HG02840 (cell line): ENCODE data around the gene DBNL.

Experiments
- ATAC-seq: cut with Tn5 transposase; IDR thresholded peaks from one replicate; pipeline ENCODE4 v1.9.1; 2021; ENCODE audit warnings: mild to moderate bottlenecking, moderate library complexity, moderate number of reproducible peaks; ENCODE audit not compliant: unreplicated experiment, low FRiP score

DBNL gene

DNA sequence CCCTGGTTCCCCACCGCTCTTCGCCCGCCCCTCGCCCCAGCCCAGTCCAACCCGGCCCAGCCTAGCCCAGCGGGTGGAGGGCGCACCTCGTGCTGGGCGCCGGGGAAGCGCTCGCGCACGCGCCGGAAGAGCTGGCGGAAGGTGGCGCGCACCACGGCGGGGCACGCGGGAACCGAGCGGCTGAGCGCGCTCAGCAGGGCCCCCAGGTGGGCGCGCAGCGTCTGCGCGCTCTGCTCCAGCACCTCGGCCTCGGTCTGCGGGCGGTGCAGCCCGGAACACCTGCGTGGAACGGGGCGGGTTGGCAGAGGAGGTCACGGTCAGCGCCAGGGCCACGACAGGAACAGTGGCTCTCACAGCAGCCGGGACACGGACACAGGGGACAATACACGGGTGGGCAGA is 4.0 kb upstream of the DBNL start:
- peak; percentile 35 for ATAC-seq

DNA sequence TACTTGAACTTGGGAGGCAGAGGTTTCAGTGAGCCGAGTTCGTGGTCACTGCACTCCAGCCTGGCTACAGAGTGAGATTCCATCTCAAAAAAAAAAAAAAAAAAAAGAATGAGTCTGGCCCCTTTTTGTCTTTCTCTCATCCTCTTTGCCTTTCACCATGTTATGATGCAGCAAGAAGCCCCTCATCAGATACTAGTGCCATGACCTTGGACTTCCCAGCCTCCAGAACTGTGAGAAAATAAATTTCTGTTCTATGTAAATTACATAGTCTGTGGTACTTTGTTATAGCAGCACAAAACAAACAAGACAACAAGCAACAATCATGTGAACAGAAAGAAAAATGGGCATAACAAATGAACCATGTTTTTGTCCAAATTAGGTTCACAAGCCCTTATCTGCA is 2.3 kb upstream of the DBNL start:
- ATAC-seq = no peak

DNA sequence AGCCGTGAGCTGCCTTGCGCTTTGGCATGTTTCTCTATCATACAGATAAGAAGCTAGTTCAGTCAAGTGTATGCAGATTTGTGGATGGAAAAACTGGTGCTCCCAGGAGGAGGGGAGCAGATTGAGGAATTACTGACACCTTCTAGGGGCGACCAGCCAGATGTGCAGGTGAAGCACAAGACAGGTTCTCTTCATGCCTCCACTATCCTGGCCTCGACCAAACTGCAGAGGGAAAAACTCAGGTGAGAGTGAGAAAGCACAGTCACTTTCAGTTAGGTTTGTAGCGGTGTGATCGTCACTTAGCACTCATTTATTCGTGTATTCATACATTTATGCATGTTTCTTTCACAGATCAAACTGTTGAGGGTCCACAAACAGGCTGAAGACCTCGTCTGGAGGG is 600 bp upstream of the DBNL start:
- ATAC-seq = no peak

DNA sequence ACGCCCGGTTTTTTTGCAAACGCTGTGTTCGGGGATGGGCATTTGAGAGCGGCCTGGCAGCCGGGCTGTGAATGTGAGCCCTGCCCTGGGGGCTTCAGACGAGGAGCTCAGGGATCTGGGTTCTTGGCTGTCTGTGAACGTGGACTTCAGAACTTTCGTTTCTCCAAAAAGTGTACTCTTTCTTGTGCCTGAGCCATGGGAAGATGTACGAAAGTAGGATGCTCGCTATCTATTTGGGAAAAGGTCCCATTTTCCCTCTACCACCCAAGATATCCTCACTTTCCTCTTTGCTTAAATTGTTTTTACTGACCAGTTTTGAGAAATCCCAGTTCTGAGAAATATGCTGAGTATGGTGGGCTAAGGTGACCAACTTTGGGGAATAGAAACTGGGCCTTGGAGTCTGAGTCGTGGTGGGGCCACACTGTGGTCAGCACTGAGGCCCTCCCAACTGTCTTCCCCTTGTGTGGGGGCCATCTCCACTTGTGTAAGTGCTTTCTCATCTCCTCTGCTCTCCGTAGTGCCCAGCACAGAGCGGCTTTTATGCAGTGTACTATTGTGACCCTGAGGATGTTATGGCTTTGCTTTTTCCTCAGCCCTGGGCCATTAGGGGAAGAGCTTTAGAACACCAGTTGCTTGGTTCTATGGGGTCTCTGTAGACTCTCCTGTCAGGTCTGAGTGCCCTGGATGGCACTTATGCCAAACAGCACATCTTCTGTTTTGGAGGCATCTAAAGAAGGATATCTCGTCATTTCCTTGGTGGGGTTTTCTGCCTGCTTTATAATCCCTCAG is 918 bp downstream of the DBNL start:
- ATAC-seq = peak; percentile 1

DNA sequence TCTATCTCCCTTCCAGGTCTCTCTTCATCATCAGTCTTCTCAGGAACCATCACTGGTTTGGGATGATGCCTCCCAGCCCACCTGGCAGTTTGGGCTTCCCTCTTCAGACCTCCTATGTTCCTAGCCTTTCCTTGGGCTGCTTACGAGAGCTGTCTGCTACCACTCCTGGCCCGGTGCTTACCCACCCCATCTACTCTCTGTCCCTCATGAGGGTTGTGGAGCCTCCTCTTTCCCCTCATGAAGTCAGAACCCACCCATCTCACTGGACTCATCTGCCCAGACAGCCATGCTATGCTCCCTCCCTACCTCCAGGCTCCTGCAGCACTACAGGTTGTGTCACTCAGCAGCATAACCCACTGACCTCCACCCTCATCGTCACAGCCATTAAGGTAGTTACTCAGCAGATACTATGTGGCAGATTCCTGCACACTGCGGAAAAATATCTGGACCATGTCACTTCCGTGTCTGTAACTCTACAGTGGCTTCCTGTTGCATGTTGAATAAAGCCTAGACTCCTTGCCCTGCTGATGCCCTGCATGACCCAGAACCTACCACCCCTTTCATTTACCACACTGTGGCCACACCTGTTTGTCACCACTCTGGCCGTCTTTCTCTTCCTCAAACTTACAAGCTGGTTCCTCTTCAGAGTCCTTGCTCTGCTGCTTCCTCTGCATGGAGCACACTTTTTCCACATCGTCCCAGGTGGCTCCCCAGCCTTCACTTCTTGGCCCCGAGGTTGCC is 2.0 kb downstream of the DBNL start:
- no peak for ATAC-seq

DNA sequence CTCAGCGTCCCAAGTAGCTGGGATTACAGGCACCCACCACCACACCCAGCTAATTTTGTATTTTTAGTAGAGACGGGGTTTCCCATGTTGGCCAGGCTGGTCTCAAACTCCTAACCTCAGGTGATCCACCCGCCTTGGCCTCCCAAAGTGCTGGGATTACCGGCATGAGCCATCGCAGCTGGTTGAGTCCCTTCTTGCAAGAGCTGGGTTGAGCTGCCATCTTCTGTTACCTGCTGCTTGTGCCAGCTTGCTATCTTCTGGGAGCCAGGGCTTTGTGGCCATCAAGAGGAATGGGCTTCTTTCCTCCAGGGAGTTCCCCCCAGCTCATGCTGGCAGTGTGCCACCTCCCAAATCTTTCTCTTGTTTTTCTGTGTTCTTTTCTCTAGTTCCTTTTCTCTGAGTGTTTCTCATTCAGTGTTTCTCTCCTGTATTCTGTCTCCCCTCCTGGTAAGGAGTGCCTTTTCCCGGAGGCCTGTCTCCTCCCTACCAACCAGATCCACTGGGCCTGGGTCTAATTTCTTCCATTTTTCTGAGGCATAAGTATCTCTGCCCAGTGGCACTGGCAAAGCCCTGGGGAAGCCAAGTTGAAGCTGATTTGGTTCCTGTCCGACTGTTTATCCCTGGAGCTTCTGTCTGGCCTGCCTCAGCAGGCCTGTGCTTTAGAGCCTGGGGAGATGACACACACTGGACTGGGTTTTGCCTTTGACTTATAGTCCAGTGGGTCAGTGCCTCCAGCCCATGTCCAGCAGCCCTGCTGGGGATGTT is 3.7 kb downstream of the DBNL start:
- no peak for ATAC-seq

DNA sequence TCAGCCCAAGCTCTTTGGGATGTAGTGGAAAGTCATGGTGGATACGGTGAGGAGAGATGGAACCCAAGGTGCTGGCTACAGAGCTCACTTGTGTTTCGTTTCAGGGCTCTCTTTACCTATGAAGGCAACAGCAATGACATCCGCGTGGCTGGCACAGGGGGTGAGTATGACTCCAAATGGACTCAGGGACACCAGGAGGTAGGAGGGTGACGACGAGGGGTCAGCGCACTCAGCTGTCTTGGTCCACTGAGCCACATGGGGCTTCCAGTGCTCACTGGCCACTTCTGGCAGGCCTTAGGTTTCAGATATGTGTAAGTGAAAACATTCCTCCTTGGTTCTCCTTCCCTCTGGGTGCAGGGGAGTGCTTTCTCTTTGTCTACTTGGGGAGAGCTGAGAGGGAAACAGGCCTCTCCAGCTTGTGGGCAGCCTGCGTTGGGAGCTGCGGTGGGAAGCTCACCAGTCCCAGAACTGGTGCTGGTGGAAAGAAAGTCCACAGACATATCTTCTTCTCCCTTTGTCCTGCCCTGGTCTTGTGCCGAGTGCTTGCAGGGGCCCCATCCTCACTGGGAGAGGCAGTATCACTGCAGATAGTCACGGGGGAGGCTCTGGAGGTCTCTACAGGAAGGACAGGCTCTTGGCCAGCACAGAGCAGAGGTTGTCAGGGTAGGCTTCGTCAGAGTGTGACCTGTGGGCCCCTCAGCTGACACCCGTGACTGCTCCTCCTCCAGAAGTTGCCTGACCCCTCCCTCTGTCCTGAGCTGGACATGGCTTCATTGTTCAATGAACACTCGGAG is 5.8 kb downstream of the DBNL start:
- ATAC-seq = no peak

DNA sequence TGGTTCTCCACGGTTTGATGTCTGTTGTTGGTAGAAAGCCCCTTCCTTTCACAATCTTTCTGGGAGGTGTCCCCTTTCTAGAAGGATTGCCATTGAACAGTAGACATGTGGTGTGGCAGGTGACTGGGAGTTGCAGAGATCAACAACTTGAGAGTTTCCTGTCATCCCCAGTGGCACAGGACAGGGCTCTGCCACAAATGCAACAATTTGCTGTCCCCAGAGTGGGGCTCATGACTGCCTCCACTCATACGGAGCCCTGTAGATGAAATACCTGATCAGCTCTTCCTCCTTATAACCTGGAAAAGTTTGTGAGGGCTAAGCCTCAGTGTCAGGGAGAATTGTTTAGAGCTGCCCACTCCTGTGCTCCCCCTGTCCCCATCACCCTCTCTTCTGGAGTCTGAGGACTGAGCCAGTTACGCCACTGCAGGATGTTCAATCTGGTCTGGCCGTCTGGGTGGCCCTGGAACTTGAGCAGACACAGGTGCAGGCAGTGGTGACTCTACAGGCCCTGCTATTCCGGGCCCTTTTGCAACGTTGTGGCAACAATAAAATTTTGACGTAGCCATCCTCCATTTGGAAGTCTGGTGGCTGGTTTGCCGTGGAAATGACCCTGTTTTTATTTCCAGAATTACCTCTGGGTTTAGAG is 6.5 kb downstream of the DBNL start:
- ATAC-seq = no peak

DNA sequence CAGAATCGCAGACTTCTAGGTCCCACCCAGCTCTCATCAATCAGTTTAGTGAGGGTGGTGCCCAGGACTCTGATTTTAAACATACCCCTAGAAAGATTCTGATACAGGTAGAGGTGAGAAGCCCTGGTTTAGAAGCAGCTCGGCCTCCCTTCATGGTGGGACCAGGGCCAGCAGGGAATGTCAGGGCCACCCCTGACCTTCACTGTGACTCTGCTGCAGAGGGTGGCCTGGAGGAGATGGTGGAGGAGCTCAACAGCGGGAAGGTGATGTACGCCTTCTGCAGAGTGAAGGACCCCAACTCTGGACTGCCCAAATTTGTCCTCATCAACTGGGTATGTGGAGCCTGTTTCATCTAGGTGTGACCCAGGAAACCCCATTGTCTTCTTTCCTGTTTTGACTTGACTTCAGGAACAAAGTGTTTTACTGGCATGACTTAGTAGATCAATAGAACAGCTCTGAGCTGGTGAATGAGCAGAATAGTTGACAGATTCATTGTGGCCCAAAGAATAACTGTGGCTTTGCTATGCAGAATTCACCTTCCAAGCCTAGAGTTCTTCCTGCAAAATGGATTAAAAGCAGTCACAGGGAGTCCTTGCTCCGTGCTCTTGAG is 7.2 kb downstream of the DBNL start:
- ATAC-seq = no peak

DNA sequence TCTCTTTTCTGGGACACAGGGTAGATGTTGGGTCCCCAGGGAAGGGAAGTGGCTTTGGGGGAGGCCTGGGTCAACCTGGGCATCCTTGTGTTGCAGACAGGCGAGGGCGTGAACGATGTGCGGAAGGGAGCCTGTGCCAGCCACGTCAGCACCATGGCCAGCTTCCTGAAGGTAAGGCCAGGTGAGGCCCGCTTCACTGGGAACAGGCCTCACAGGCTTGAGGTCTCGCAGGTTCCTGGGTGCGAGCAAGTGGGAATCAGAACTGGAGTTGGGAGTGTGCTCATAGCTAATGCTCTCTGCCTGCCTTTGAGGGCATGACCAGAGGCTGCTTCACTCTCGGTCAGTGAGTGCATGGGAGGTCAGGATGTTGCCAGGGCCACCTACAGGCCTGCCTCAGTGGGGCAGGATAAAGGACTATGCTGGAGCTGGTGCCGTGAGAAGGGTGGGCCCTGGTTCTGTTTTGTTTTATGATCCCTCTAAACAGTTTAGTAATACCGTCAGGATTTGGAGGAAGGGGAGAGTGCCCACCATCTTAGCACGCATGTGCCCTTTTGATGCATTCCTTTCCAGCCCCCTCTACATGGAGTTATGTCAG is 8.4 kb downstream of the DBNL start:
- no peak for ATAC-seq

DNA sequence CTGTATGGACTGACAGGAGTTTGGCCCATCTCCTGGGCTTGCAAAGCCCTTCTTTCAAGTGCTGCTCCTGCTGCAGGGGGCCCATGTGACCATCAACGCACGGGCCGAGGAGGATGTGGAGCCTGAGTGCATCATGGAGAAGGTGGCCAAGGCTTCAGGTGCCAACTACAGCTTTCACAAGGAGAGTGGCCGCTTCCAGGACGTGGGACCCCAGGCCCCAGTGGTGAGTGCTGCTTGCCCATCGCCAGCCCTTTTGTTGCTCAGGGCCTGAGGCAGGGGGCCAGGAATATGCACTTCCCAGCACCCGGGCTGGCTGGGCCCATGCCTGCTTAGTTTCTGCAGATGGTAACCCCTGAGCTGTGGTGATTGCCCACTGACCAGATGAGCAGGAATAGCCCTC is 12.2 kb downstream of the DBNL start:
- ATAC-seq = no peak

DNA sequence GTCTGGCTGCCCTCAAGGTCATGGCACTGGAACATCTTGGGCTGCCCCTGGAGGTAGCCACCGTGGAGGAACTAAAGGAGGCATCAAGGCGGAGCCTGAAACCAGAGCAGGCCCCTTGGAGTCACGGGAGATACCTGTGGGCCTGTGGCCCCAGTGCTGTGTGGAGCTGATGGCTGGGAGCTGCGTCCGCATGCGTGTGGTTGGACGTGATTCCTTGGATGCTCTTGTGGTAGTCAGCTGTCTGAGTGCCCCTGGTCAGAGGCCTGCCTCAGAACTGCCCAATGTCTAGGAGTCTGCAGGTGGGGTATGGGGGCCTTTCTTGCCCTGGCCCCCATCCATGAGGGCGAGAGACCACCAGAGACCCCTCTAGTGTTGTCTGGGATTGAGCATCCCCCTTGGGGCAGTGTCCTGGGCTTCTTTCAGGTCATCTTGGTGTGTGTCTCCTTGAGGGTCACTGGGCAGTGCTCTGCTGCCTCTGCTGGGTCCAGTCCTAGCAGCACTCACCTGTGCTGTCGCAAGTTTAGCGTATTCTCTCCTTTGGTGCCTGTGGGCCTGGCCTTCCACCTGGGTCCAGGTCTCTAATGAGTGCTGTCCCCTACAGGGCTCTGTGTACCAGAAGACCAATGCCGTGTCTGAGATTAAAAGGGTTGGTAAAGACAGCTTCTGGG is 12.8 kb downstream of the DBNL start:
- no peak for ATAC-seq

DNA sequence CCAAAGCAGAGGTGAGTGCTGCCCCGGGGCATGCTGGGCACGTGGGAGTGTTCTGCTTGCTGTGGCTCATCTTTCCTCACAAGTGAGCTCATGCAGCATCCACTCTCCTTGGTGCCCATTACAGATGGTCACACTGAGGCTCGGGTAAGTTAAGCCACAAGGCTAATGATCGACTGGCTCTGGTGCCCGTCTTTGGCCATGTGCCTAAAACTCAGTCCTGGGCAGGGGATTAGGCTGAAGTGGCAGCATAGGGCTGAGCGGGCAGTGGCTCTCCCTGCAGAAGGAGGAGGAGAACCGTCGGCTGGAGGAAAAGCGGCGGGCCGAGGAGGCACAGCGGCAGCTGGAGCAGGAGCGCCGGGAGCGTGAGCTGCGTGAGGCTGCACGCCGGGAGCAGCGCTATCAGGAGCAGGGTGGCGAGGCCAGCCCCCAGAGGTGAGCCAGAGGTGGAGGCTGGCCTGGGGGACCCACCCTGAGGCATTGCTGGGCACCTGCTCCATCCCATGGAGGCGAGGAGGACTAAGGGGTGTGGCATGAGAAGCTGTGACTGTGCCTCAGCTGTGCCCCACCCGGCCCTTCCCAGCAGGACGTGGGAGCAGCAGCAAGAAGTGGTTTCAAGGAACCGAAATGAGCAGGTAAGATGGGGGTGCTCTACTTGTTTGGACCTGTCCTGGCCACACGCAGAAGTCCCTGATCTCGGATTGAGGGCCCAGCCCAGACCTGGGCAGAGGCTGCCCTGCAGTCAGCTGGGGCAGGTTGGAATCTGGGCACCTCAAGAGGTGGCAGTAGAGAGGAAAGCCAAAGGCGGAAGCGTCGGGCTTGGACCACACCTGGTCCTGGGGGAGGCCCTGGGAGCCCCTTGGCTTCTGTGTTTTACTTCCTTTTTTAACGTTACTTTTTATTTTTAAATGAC is 13.6 kb downstream of the DBNL start:
- ATAC-seq = no peak

DNA sequence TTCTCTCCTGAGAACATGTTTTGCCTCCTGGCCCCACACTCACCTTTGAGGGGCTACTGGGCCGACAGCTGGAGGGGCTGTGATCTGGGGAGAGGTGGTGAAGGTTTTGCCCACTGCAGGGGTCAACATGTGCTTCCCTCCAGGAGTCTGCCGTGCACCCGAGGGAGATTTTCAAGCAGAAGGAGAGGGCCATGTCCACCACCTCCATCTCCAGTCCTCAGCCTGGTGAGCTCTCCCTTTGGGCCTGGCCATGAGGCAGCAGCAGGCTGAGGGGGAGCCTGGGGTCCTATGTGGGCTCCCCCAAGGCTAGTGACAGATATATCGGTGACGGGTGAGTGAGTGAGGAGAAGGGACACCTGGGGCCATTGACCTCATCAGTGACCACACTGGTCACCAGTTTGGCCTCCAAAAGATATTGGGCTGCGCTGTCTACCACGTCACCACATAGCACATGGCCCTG is 14.3 kb downstream of the DBNL start:
- ATAC-seq = no peak

DNA sequence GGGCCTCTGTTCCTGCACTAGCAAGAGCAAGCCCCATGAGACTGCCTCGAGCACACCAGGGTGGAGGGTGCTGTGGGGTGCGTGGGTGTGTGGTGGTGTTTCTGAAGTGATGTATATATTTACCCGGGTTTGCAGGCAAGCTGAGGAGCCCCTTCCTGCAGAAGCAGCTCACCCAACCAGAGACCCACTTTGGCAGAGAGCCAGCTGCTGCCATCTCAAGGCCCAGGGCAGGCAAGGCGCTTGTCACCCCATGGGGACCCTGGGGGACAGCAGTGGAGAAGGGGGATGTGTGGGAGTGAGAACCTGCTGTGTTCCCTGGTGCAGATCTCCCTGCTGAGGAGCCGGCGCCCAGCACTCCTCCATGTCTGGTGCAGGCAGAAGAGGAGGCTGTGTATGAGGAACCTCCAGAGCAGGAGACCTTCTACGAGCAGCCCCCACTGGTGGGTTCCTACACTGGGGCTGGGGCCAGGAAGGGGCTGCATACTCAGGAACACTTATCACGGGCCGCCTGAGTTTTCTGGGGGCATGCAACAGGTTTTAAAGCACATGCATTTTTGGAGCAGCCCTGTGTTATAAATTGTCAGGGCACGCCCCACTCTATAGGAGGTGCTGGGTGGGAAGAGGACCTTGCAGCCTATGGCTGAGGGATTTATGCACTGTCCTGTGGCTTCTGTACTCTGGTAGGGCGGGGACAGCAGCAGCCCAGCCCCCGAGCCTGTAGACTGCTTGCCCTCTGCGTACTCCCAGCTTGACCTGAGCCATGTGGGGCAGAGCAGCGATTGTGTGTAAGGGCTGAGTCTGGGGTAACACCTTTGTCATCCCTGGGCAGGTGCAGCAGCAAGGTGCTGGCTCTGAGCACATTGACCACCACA is 15.0 kb downstream of the DBNL start:
- ATAC-seq = no peak

DNA sequence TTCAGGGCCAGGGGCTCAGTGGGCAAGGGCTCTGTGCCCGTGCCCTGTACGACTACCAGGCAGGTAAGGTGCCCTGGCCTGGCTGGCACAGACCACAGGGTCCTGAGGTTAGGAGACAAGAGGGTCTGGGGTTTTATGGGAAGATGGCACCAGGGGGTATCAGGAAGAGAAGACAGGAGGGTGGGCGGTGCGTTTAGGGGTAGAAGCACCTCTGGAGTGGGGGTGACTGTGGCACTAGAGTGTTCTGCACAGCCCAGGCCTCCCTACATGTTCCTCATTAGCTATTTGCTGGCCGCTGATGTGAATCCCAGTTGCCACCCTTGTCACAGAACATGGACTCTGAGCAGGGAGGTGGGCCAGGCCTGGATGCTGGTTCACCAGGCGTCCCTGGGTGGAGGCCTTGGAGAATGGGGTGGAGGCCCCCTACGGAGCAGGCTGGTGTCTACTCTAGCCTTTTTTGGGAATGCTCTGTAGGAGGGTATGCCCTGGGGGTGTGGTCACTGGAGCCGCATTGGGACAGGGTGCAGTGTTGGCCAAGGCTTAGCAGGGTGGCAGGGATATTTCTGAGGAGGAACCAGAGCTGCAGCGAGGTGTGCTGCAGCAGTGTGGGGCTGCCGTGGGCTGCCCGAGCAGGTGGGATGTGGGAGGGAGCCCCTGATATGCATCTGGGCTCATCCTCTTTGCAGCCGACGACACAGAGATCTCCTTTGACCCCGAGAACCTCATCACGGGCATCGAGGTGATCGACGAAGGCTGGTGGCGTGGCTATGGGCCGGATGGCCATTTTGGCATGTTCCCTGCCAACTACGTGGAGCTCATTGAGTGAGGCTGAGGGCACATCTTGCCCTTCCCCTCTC is 15.8 kb downstream of the DBNL start:
- ATAC-seq = no peak
